Measurements from ENCODE around the gene SYT11. TPM values are rescaled to one million over a fixed set of nuclear protein-coding genes. Genes with fewer than 3 reads are reported as not detected.

Gene SYT11
- total RNA-seq, 1 experiment from 2014 or later = 6.1 TPM

- H3K9me3 Mint-ChIP-seq = no peaks in the 10 kb centered on the region
Measured at GRCh38 chr1:155932487-155932886, 73.1 kb downstream of the SYT11 start.

More at GRCh38 chr1:155932487-155932886, 73.1 kb downstream of the SYT11 start:
- ATAC-seq = no peak
- ChIA-PET CTCF (interaction anchor here (0.7 to 4.4 kb wide), 3 partner anchors 46 to 76 kb away, joined by 5 to 26 read pairs (median 5); no protein-coding TSS in a partner anchor), POLR2A (no interaction called here)
- peaks cover 52% of the 10 kb centered on the region for H3K36me3 Mint-ChIP-seq
- H3K4me3 Mint-ChIP-seq = peak overlapping the region; percentile 45
- no peaks in the 10 kb centered on the region for H3K27me3 Mint-ChIP-seq (ENCODE audit: low read depth)
- peaks cover 15% of the 10 kb centered on the region for H3K4me1 Mint-ChIP-seq
- no peak for DNase-seq (ENCODE audit: low spot score)
- no peak for TF ChIP-seq USF1 (CRISPR knock-in tag; IDR thresholded peaks at IDR 0.05)
- no peak for TF ChIP-seq USF2 (CRISPR knock-in tag; IDR thresholded peaks at IDR 0.05)
- no peak for TF ChIP-seq CREM (CRISPR knock-in tag; IDR thresholded peaks at IDR 0.05)
- no peak for TF ChIP-seq JAZF1 (CRISPR knock-in tag; IDR thresholded peaks at IDR 0.05)
- no peak for TF ChIP-seq EMX1 (CRISPR knock-in tag; IDR thresholded peaks at IDR 0.05)
- no peak for TF ChIP-seq IRF2 (CRISPR knock-in tag; IDR thresholded peaks at IDR 0.05; ENCODE audit: borderline replicate concordance, low read depth)
- no peak for TF ChIP-seq NFE2L1 (CRISPR knock-in tag; IDR thresholded peaks at IDR 0.05)
- no peak for TF ChIP-seq ZNF512 (CRISPR knock-in tag; IDR thresholded peaks at IDR 0.05; ENCODE audit: borderline replicate concordance)
- TF ChIP-seq HMGA2 (CRISPR knock-in tag; IDR thresholded peaks at IDR 0.05) = no peak
- TF ChIP-seq PRDM15 (CRISPR knock-in tag; IDR thresholded peaks at IDR 0.05) = no peak
- TF ChIP-seq NR1H2 (CRISPR knock-in tag; IDR thresholded peaks at IDR 0.05) = no peak
- TF ChIP-seq SMAD3 (CRISPR knock-in tag; IDR thresholded peaks at IDR 0.05; ENCODE audit: borderline replicate concordance) = no peak
- TF ChIP-seq ARID4B (CRISPR knock-in tag; IDR thresholded peaks at IDR 0.05; ENCODE audit: borderline replicate concordance) = no peak
- no peak for TF ChIP-seq ZNF671 (CRISPR knock-in tag; IDR thresholded peaks at IDR 0.05)
- no peak for TF ChIP-seq IRF1 (CRISPR knock-in tag; IDR thresholded peaks at IDR 0.05)
- no peak for TF ChIP-seq GTF2I (CRISPR knock-in tag; conservative IDR thresholded peaks at IDR 0.05)
- no peak for TF ChIP-seq ATF3 (CRISPR knock-in tag; conservative IDR thresholded peaks at IDR 0.05)
- no peak for TF ChIP-seq ZNF423 (CRISPR knock-in tag; IDR thresholded peaks at IDR 0.05)
- TF ChIP-seq MAX (CRISPR knock-in tag; IDR thresholded peaks at IDR 0.05) = no peak
- no peak overlapping the region for H3K27ac Mint-ChIP-seq
